Stimulated activated CD4-positive, alpha-beta T cell treated with anti-CD3 and anti-CD28 coated beads, Interleukin-2, amount 100 ng/mL, for 48 hours (primary cell): ENCODE data around the gene MRPL48.
"Not testable (repeated sequence)": the region's sequence is repeated elsewhere in the genome, so short reads cannot be mapped to it uniquely, and the experiment has no call there.

Source experiments
- DNase-seq, 2 donors: peaks; one replicate each; pipeline ENCODE4 v3.0.0-alpha.2; 2020

Gene MRPL48

GRCh38 chr11:73781303-73781702 is 6.4 kb upstream of the MRPL48 start:
- no peak for DNase-seq

GRCh38 chr11:73783483-73784020 is 4.1 kb upstream of the MRPL48 start:
- DNase-seq = no peak

DNA sequence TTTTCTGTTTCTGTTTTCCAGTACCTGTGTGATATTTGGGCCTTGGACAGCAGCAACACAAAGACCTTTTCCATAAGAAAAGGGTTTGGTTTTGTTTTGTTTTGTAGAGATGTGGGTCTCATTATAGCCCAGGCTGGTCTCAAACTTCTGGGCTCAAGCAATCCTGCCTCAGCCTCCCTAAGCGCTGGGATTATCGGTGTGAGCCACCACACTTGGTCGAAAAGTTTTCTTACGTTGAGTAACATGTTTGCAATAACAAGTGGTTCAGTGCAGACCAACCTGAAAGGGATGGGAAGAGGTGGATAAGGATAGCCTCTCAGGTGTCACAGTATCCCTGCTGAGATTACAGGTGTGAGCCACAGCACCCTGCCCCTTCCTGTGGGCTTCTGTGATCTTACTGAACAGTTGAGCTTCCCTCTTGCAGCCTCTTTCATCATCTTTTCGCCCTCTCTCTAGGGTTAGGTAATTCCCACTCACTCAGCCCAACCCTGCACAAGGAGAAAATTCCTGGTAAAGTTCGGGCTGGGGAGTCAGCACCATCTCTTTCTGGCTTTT is 3.5 kb upstream of the MRPL48 start:
- no peak for DNase-seq

GRCh38 chr11:73784734-73785133 is 2.9 kb upstream of the MRPL48 start:
- no peak for DNase-seq

DNA sequence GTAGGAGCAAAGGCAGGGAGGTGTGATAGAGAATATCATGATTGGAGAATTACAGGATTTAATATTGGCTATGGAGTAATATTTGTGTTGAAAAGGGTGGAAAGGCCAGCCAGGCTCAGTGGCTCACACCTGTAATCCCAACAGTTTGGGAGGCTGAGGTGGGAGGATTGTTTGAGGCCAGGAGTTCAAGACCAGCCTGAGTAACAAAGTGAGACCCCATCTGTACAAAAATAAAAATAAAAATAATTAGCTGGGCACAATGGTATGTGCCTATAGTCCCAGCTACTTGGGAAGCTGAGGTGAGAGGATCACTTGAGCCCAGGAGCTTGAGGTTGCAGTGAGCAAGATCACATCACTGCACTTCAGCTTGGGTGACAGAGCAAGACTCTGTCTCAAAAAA is 2.2 kb upstream of the MRPL48 start:
- not testable (repeated sequence) for DNase-seq

DNA sequence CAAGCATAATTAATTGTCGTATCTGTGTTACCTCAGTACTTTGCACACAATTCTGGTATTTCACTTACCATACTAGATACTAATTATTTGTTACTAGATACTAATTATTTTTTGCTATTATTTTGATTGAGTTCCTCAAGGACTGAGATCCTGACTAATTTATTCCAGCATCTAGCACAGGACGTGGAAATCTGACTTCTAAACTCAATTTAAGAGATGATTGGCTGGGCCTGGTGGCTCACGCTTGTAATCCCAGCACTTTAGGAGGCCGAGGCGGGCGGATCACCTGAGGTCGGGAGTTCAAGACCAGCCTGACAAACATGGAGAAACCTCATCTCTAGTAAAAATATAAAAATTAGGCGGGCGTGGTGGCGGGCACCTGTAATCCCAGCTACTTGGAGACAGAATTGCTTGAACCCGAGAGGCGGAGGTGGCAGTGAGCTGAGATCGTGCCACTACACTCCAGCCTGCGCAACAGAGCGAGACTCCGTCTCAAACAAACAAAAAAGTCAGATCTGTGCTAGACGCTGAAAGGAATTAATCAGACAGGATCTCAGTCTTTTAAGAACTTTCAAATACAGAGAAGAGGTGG is 527 bp upstream of the MRPL48 start:
- DNase-seq = peak in 1 of 2 donors; percentile 13

GRCh38 chr11:73789279-73789670 is 1.6 kb downstream of the MRPL48 start:
- DNase-seq = no peak

DNA sequence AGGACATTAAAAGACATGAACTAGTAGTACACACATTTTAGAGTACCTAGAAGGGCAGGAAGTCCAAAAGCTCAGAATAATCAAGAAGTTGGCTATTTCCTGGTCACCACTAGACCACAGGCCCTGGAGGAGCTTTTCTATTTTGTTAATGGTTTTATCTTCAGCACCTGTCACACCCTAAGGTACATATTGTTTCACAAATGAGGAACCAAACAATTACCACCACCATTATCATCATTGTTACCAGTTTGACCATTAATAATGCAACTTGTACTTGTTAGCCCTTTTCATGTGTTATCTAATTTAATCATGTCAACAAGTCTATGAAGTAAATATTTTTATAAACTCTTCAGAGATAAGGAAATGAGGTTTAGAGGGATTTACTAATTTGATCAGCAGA is 4.9 kb downstream of the MRPL48 start:
- no peak for DNase-seq

- no peak for DNase-seq
These were observed 8.4 kb downstream of the MRPL48 start for GRCh38 chr11:73795925-73796632.

GRCh38 chr11:73797457-73797856 is 9.8 kb downstream of the MRPL48 start:
- no peak for DNase-seq

- no peak for DNase-seq
These were observed 12.7 kb downstream of the MRPL48 start for GRCh38 chr11:73800276-73800806.

DNA sequence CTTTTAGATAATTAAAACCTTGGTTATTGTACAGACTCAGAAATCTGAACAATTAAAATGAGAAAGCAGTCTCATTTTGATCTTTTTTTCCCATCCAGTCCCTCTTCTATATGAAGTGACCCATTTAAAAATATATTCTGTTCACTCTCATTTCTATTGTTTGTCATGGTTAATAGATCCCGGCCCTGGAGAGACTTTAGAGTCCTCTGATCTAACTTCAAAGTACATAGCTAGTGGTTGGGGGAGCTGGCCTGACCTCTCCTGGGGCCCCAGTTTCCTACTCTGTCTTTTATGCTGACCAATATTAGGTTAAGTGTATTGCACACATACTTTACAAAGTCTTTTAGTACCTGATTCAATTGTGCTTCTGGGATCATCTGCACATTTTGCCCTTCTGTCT is 13.5 kb downstream of the MRPL48 start:
- DNase-seq = no peak

- DNase-seq = no peak
These were observed 17.0 kb downstream of the MRPL48 start for GRCh38 chr11:73804712-73805111.

DNA sequence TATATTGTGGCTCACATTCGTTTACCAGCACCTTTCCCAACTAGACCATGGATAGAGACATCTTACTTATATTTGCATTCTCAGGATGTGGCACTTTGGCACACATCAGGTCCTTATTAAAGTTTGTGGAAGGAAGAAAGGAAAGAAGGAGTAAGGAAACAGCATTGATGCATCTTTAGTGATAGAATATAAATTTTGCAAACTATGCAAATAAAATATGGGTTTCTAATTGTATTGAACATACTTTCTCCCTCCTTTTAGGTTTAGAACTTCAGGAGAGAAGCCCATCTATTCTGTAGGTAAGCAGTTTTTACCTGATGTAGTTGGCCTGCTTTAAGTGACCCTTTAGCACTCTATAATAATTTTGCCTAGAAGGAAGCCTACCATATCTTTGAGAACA is 20.4 kb downstream of the MRPL48 start:
- no peak for DNase-seq

GRCh38 chr11:73810637-73811036 is 23.0 kb downstream of the MRPL48 start:
- DNase-seq = no peak

- DNase-seq = no peak
These were observed 24.6 kb downstream of the MRPL48 start for GRCh38 chr11:73812234-73812633.

- DNase-seq = no peak
These were observed 27.1 kb downstream of the MRPL48 start for GRCh38 chr11:73814812-73815211.

DNA sequence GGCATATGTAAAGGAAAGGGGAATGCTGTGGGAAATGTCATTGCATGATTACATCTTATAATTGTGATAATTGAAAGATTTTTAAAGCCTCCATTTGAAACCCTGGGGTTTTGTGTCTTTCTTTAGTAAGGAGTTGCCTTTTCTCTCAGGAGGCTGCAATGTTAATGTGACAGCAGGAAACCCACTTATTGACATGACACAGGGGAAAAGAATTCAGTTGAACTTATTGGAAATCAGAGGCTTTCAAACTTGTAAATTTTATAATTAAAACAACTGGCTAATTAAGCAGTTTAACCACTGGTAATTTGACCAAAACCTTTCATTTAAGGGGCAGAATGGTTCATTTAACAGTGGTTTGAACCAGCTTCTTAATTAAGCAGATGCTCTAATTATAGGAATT is 31.2 kb downstream of the MRPL48 start:
- no peak for DNase-seq

GRCh38 chr11:73830261-73830660 is 42.6 kb downstream of the MRPL48 start:
- DNase-seq = no peak

- DNase-seq = no peak
These were observed 45.4 kb downstream of the MRPL48 start for GRCh38 chr11:73833067-73833466.

DNA sequence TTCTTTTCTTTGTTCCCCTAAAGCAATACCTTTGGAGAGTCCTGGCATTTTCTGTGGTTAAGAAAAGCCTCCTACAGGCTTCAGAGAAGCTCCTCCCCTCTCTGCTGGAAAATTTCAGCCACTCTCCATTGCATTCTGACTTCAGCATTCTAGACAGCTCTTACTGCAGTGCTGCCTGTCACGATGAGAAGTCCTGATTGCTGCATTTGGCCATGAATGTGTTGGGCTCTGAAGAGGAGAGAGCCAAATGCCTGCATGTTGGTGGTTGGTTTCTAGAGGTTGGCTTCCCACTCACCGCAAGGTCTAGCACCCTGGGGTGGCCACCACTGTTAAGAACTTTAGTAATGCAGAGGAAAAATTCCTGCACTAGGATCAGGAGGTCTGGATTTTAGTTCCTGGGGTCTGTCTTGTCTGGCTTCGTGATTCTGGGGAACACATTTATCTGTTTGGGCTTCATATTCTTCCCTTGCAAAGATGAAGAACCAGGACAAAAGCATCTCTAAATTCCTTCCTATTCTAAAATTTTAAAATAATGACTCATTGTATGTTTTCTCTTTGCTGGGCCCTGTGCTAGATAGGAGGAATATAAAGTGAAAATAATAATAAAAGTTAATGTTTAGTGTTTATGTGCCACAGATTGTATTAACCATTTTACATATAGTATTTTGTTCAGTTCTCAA is 50.9 kb downstream of the MRPL48 start:
- no peak for DNase-seq

DNA sequence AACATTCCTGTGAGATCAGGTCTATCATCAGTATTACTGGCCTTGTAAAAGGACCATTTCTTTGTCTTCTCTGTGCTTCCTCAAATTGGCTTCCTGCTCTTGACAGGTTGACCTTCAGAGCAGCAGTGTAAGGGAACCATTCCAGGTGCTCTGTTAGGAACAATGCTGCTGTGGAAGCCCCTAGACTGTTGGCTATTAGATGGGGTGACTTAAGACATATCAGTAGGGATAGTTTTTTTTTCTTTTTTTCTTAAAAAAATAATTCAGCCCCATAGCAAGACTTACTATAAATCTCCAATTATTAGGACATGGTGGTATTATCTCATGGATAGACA is 51.4 kb downstream of the MRPL48 start:
- DNase-seq = no peak

- no peak for DNase-seq
These were observed 63.5 kb downstream of the MRPL48 start for GRCh38 chr11:73851046-73851764.
